Pancreas (tissue), 10 donors: ENCODE measurements around the gene BRAT1. TPM values are rescaled to one million over a fixed set of nuclear protein-coding genes. Genes with fewer than 3 reads are reported as not detected.

Experiments used
- ATAC-seq, 4 donors: fragments of 200-7000 bp; cut with Tn5 transposase; one replicate each; pipeline versions ENCODE4 v1.8.0 to v1.9.1; 2020; ENCODE audit warnings: mild to moderate bottlenecking in 4 of 4, moderate library complexity in 4 of 4
- DNase-seq, 6 donors: peaks; one replicate each; pipeline ENCODE4 v3.0.0-alpha.2; 2020
- FAIRE-seq: peaks from 2 replicates; lab custom pipeline; 2012; peaks lifted over from hg19 to GRCh38; lab: Jason Lieb, UNC
- H3K27ac ChIP-seq, 4 donors: fragments of 200-600 bp; sonication (generic); 1 replicate in 3 of 4; 2 replicates in 1 of 4; pipeline versions ENCODE4 v1.5.0 to v1.8.0; 2020
- H3K27me3 ChIP-seq, 4 donors: fragments of 200-600 bp; one replicate each; pipeline ENCODE4 v1.8.0; 2021
- H3K36me3 ChIP-seq, 3 donors: fragments of 200-600 bp; sonication (generic) in 1 of 3; one replicate each; pipeline versions ENCODE4 v1.5.0 to v1.8.0; 2020 to 2021
- H3K4me1 ChIP-seq, 3 donors: fragments of 200-600 bp; one replicate each; pipeline ENCODE4 v1.8.0; 2021
- H3K4me3 ChIP-seq, 4 donors: fragments of 200-600 bp; sonication (generic) in 2 of 4; one replicate each; pipeline versions ENCODE4 v1.5.0 to v1.8.0; 2020 to 2021
- H3K9me3 ChIP-seq, 4 donors: fragments of 200-600 bp; one replicate each; pipeline ENCODE4 v1.8.0; 2021
- CTCF ChIP-seq, 4 donors: fragments of 200-600 bp; sonication (generic) in 3 of 4; IDR thresholded peaks; one replicate each; pipeline versions ENCODE4 v1.5.0 to v1.8.0; 2021; ENCODE audit warnings: antibody characterized with exemption in 4 of 4
- WGBS, 2 donors: extraction: QIAGEN DNeasy Blood & Tissue Kit; methylation state at CpG; one replicate each; pipeline ENCODE4 v1.1.7; 2013; 5-methylcytosine and 5-hydroxymethylcytosine counted together
- intact Hi-C, 3 donors: fragments of 100-400 bp; cut with DNase I; formaldehyde crosslinking; loops; one replicate each; pipeline versions ENCODE4 v1.11.1 to v1.14.2; 2022
- polyA plus RNA-seq, 2 donors: library from polyadenylated mRNA; stranded (reverse); fragments of 200-250 nt; gene quantifications; one replicate each; pipeline ENCODE4 v1.2.3, GENCODE V29; 2013
- total RNA-seq, 6 donors: library from RNA; stranded (reverse); fragmentation: NEBNext Ultra II Directional in 4 of 6; extraction: Animal tissue kit (Norgen Biotek cat#: 25700) in 4 of 6; gene quantifications; one replicate each; pipeline versions ENCODE4 v1.2.1 to v1.2.4, GENCODE V29; 2021 to 2023
- donor health status: healthy with polysubstance abuse.
- donor health status: DM: no; HTN: no; CAD: no; lungs with moderate emphysema.
- donor health status: DM: no; HTN: no; CAD: no.
- donor health status: control.
- donor health status: control.
- donor health status: Bipolar disorder and iron deficiency.
- donor health status: DM: yes; HTN: yes; CAD: no.
- donor health status: DM: no; HTN: no; CAD: no.
- donor health status: DM: no; HTN: no; CAD: no.
- donor health status: DM: yes; HTN: yes; CAD: no.

BRAT1 gene
- total and polyA plus RNA-seq, 8 donors = 11.8 to 54.4 (median 15.2) TPM

GRCh38 chr7:2516194-2516555, 39.1 kb downstream of the BRAT1 start:
- Histone ChIP-seq H3K4me3 (no peak overlapping the region), H3K9me3 (no peaks in the 10 kb centered on the region), H3K4me1 (peaks cover 3 to 16% (median 4%) of the 10 kb centered on the region in 3 donors), H3K27ac (no peak overlapping the region), H3K27me3 (no peaks in the 10 kb centered on the region), H3K36me3 (no peaks in the 10 kb centered on the region)
- FAIRE-seq (no peak), ATAC-seq (no peak), DNase-seq (no peak)
- TF ChIP-seq CTCF (IDR thresholded peaks at IDR 0.05) = no peak
- 83 to 85% methylated on average over 8 of the region's 8 CpGs for WGBS, 2 donors
- intact Hi-C loops = no loop called here

- Histone ChIP-seq H3K4me1 (peaks cover 4 to 20% (median 6%) of the 10 kb centered on the region in 3 donors), H3K27ac (no peak overlapping the region)
Observed at GRCh38 chr7:2515424-2516193, 39.7 kb downstream of the BRAT1 start.

GRCh38 chr7:2514473-2515423, 40.6 kb downstream of the BRAT1 start:
- no peak for FAIRE-seq
- Histone ChIP-seq H3K27ac (no peak overlapping the region), H3K9me3 (no peaks in the 10 kb centered on the region), H3K4me3 (no peak overlapping the region), H3K4me1 (peaks cover 4 to 20% (median 6%) of the 10 kb centered on the region in 3 donors), H3K27me3 (no peaks in the 10 kb centered on the region), H3K36me3 (no peaks in the 10 kb centered on the region)
- intact Hi-C loops = no loop called here
- no peak for ATAC-seq
- 78 to 80% methylated on average over 9 of the region's 9 CpGs for WGBS, 2 donors
- no peak for TF ChIP-seq CTCF (IDR thresholded peaks at IDR 0.05)
- no peak for DNase-seq

More at GRCh38 chr7:2515424-2516193, 39.7 kb downstream of the BRAT1 start:
- H3K27me3 ChIP-seq = no peaks in the 10 kb centered on the region
- intact Hi-C loops = no loop called here
- no peaks in the 10 kb centered on the region for H3K9me3 ChIP-seq
- H3K4me3 ChIP-seq = no peak overlapping the region
- no peaks in the 10 kb centered on the region for H3K36me3 ChIP-seq
- no peak for TF ChIP-seq CTCF (IDR thresholded peaks at IDR 0.05)
- DNase-seq (peak in 2 of 6 donors; percentile 23 to 74), FAIRE-seq (no peak), ATAC-seq (no peak)
- 91 to 94% methylated on average over 14 to 15 of the region's 15 CpGs for WGBS, 2 donors

GRCh38 chr7:2513702-2514101, 41.6 kb downstream of the BRAT1 start:
- Histone ChIP-seq H3K27ac (no peak overlapping the region), H3K4me3 (no peak overlapping the region), H3K27me3 (no peaks in the 10 kb centered on the region), H3K36me3 (no peaks in the 10 kb centered on the region), H3K9me3 (no peaks in the 10 kb centered on the region), H3K4me1 (peaks cover 4 to 15% (median 6%) of the 10 kb centered on the region in 3 donors)
- TF ChIP-seq CTCF (IDR thresholded peaks at IDR 0.05) = no peak
- peak in 2 of 6 donors; percentile 27 to 70 for DNase-seq
- no peak for ATAC-seq
- intact Hi-C loops = no loop called here
- no peak for FAIRE-seq
- WGBS, 2 donors = 94 to 96% methylated on average over 7 of the region's 7 CpGs
